Heart right ventricle (tissue), 16 donors: ENCODE measurements around the gene R3HCC1L. TPM values are rescaled to one million over a fixed set of nuclear protein-coding genes. Genes with fewer than 3 reads are reported as not detected.

Experiments
- ATAC-seq, 8 donors: fragments of 200-7000 bp; cut with Tn5 transposase; one replicate each; pipeline ENCODE4 v1.9.1; 2020; ENCODE audit warnings: mild to moderate bottlenecking in 8 of 8, moderate library complexity in 8 of 8, moderate number of reproducible peaks in 1 of 8
- DNase-seq, 2 donors: peaks; one replicate each; pipeline ENCODE4 v3.0.0-alpha.2; 2020
- H3K27ac ChIP-seq, 10 donors: fragments of 200-600 bp; sonication (generic) in 2 of 10; one replicate each; pipeline versions ENCODE4 v1.5.0 to v1.8.0; 2020 to 2022; ENCODE audit warnings: mild to moderate bottlenecking in 3 of 10
- H3K27me3 ChIP-seq, 7 donors: fragments of 200-600 bp; one replicate each; pipeline ENCODE4 v1.8.0; 2021 to 2022; ENCODE audit warnings: mild to moderate bottlenecking in 2 of 7
- H3K36me3 ChIP-seq, 9 donors: fragments of 200-600 bp; sonication (generic) in 1 of 9; one replicate each; pipeline versions ENCODE4 v1.5.0 to v1.8.0; 2020 to 2022; ENCODE audit warnings: mild to moderate bottlenecking in 2 of 9
- H3K4me1 ChIP-seq, 9 donors: fragments of 200-600 bp; sonication (generic) in 1 of 9; one replicate each; pipeline versions ENCODE4 v1.5.0 to v1.8.0; 2020 to 2022; ENCODE audit warnings: mild to moderate bottlenecking in 4 of 9
- H3K4me3 ChIP-seq, 10 donors: fragments of 200-600 bp; sonication (generic) in 2 of 10; one replicate each; pipeline versions ENCODE4 v1.5.0 to v1.8.0; 2020 to 2022; ENCODE audit warnings: mild to moderate bottlenecking in 7 of 10, moderate library complexity in 2 of 10
- H3K9me3 ChIP-seq, 11 donors: fragments of 200-600 bp in 10 of 11; sonication (generic) in 2 of 11; one replicate each; pipeline versions ENCODE4 v1.5.0 to v1.8.0; 2013 to 2022; ENCODE audit warnings: mild to moderate bottlenecking in 2 of 11, control low read depth in 1 of 11, moderate library complexity in 1 of 11
- WGBS, 2 donors: extraction: QIAGEN DNeasy Blood & Tissue Kit; methylation state at CpG; one replicate each; pipeline ENCODE4 v1.1.7; 2013; ENCODE audit warnings: inconsistent platforms in 1 of 2; 5-methylcytosine and 5-hydroxymethylcytosine counted together
- intact Hi-C, 10 donors: fragments of 100-400 bp; cut with DNase I; formaldehyde crosslinking; loops; one replicate each; pipeline versions ENCODE4 v1.11.1 to v1.14.2; 2022
- polyA plus RNA-seq, 2 donors: library from polyadenylated mRNA; stranded (reverse); fragments of 200-250 nt; gene quantifications; one replicate each; pipeline ENCODE4 v1.2.3, GENCODE V29; 2013
- total RNA-seq, 10 donors: library from RNA; stranded (reverse); fragmentation: NEBNext Ultra II Directional in 3 of 10; extraction: Animal tissue kit (Norgen Biotek cat#: 25700) in 3 of 10; gene quantifications; one replicate each; pipeline versions ENCODE4 v1.2.1 to v1.2.4, GENCODE V29; 2021 to 2023
- TF ChIP-seq, protein P1 (sequence below), 9 donors: fragments of 200-600 bp; sonication (generic) in 2 of 9; IDR thresholded peaks; one replicate each; pipeline versions ENCODE4 v1.5.0 to v1.8.0; 2021 to 2022; ENCODE audit warnings: antibody characterized with exemption in 9 of 9, mild to moderate bottlenecking in 5 of 9, moderate library complexity in 1 of 9
- donor health status: Arrhythmogenic right ventricular cardiomyopathy.
- donor health status: ischemic (EF 13 %, LVEDD 7.1; RV severe dilation, severe dysfunction).
- donor health status: healthy with polysubstance abuse.
- donor health status: DM: no; HTN: yes; CAD: no.
- donor health status: DM: no; HTN: no; CAD: no.
- donor health status: ischemic (EF 25% LVEDD 6.9; RV normal size, moderate dysfunction).
- donor health status: ischemic (EF 25% LVEDD 5.7; RV mildly dilated, moderate dysfunction).
- donor health status: healthy.
- donor health status: DM: yes; HTN: yes; CAD: no.
- donor health status: Ischemic cardiomyopathy.
- donor health status: ischemic (EF 35%, LVEDD 5.7; RV mildly dilated, moderate dysfunction).
- donor health status: nonischemic (EF 11% LVEDD 7.7; RV severe dilation, severe dysfunction).
- donor health status: DM: yes; HTN: yes; CAD: no.
- donor health status: PGD.
- donor health status: ischemic (EF 29% LVEDD 5.4; RV normal size, mild dysfunction).
- donor health status: nonischemic (EF 23%, LVEDD 6.1; RV moderate dilation, normal function).

R3HCC1L gene
- total and polyA plus RNA-seq, 12 donors, result 3.3 to 6.9 (median 5.2) TPM

DNA sequence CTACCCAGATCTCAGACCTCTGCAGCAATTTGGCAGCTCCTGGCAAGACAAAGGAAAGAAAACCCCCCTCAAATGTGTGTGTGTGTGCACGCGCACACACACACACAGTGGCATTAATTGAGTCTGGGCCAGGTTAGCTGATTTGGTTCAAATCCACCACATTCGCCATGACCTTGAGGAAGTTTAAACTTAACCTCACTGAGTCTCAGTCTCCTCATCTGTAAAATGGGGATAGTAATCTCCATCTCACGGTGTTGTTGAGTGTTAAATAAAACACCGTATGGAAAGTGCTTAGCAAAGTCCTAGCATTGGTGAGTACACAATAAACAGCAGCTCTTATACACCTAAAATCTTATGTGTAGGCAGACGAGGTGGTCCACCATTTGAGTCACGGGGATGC, 128.6 kb downstream of the R3HCC1L start:
- Histone ChIP-seq H3K36me3 (no peaks in the 10 kb centered on the region), H3K27ac (no peak overlapping the region), H3K27me3 (peaks cover 0 to 20% (median 0%) of the 10 kb centered on the region in 7 donors), H3K9me3 (no peaks in the 10 kb centered on the region), H3K4me3 (no peak overlapping the region), H3K4me1 (peaks cover 0 to 15% (median 11%) of the 10 kb centered on the region in 9 donors)
- ATAC-seq (no peak), DNase-seq (no peak)
- 93 to 95% methylated on average over 7 of the region's 7 CpGs for WGBS, 2 donors
- TF ChIP-seq, protein P1, sequence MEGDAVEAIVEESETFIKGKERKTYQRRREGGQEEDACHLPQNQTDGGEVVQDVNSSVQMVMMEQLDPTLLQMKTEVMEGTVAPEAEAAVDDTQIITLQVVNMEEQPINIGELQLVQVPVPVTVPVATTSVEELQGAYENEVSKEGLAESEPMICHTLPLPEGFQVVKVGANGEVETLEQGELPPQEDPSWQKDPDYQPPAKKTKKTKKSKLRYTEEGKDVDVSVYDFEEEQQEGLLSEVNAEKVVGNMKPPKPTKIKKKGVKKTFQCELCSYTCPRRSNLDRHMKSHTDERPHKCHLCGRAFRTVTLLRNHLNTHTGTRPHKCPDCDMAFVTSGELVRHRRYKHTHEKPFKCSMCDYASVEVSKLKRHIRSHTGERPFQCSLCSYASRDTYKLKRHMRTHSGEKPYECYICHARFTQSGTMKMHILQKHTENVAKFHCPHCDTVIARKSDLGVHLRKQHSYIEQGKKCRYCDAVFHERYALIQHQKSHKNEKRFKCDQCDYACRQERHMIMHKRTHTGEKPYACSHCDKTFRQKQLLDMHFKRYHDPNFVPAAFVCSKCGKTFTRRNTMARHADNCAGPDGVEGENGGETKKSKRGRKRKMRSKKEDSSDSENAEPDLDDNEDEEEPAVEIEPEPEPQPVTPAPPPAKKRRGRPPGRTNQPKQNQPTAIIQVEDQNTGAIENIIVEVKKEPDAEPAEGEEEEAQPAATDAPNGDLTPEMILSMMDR (IDR thresholded peaks at IDR 0.05), result no peak
- intact Hi-C loops, result loop anchor here in 7 of 10 donors (5.0 to 10.0 kb wide), 3 partner anchors 44 to 152 kb away; partner anchors contain the start of gene PYROXD2 (in 2 of the 7)

GRCh38 chr10:98264378-98265065, 130.1 kb downstream of the R3HCC1L start:
- ATAC-seq (no peak), DNase-seq (no peak)
- 88 to 89% methylated on average over 12 of the region's 12 CpGs for WGBS, 2 donors
- TF ChIP-seq, protein P1 (IDR thresholded peaks at IDR 0.05), result no peak
- Histone ChIP-seq H3K9me3 (no peaks in the 10 kb centered on the region), H3K36me3 (no peaks in the 10 kb centered on the region), H3K4me1 (peaks cover 5 to 27% (median 22%) of the 10 kb centered on the region in 9 donors), H3K27me3 (peaks cover 0 to 33% (median 0%) of the 10 kb centered on the region in 7 donors), H3K27ac (no peak overlapping the region), H3K4me3 (no peak overlapping the region)
- intact Hi-C loops, result loop anchor here in 8 of 10 donors (5.0 to 10.0 kb wide), 3 partner anchors 43 to 150 kb away; partner anchors contain the start of gene PYROXD2 (in 2 of the 8)

- Histone ChIP-seq H3K9me3 (no peaks in the 10 kb centered on the region), H3K27ac (peak overlapping the region in 2 of 10 donors; percentile 25 to 84), H3K36me3 (no peaks in the 10 kb centered on the region), H3K4me3 (no peak overlapping the region), H3K27me3 (peaks cover 0 to 35% (median 0%) of the 10 kb centered on the region in 7 donors), H3K4me1 (peaks cover 13 to 38% (median 27%) of the 10 kb centered on the region in 9 donors)
- TF ChIP-seq, protein P1 (IDR thresholded peaks at IDR 0.05), result no peak
- ATAC-seq (no peak), DNase-seq (no peak)
- intact Hi-C loops, result loop anchor here in 3 of 10 donors (5.0 to 10.0 kb wide), 2 partner anchors 42 to 149 kb away; partner anchors contain the start of gene PYROXD2 (in 2 of the 3)
- WGBS, 2 donors, result 61 to 67% methylated on average over 17 of the region's 17 CpGs
Observed at GRCh38 chr10:98265403-98266378, 131.2 kb downstream of the R3HCC1L start.

GRCh38 chr10:98266647-98267046, 132.2 kb downstream of the R3HCC1L start:
- Histone ChIP-seq H3K36me3 (no peaks in the 10 kb centered on the region), H3K4me3 (peak overlapping the region in 1 of 10 donors; percentile 57), H3K4me1 (peaks cover 13 to 41% (median 28%) of the 10 kb centered on the region in 9 donors), H3K9me3 (no peaks in the 10 kb centered on the region), H3K27me3 (peaks cover 0 to 35% (median 0%) of the 10 kb centered on the region in 7 donors), H3K27ac (peak overlapping the region in 3 of 10 donors; percentile 29 to 84 (median 37))
- DNase-seq (no peak), ATAC-seq (no peak)
- TF ChIP-seq, protein P1 (IDR thresholded peaks at IDR 0.05), result no peak
- WGBS, 2 donors, result 86 to 94% methylated on average over 5 of the region's 5 CpGs
- intact Hi-C loops, result loop anchor here in 3 of 10 donors (5.0 to 10.0 kb wide), 2 partner anchors 41 to 148 kb away; partner anchors contain the start of gene PYROXD2 (in 2 of the 3)
